HG03064 (cell line): ENCODE data around the gene NUDT4.
"Not testable (repeated sequence)": the region's sequence is repeated elsewhere in the genome, so short reads cannot be mapped to it uniquely, and the experiment has no call there.

Experiments used
- ATAC-seq: cut with Tn5 transposase; IDR thresholded peaks from one replicate; pipeline ENCODE4 v1.9.1; 2021; ENCODE audit warnings: low read depth; ENCODE audit not compliant: unreplicated experiment

NUDT4 gene

GRCh38 chr12:93425736-93426411 lies 48.1 kb downstream of the NUDT4 start:
- no peak for ATAC-seq

GRCh38 chr12:93426412-93426805 lies 48.7 kb downstream of the NUDT4 start:
- ATAC-seq = no peak

- no peak for ATAC-seq
Observed at GRCh38 chr12:93427779-93428564, 50.2 kb downstream of the NUDT4 start.

- ATAC-seq = no peak
Observed at GRCh38 chr12:93429448-93429847, 51.7 kb downstream of the NUDT4 start.

- no peak for ATAC-seq
Observed at GRCh38 chr12:93429852-93430251, 52.1 kb downstream of the NUDT4 start.

- no peak for ATAC-seq
Observed at GRCh38 chr12:93430280-93430679, 52.6 kb downstream of the NUDT4 start.

GRCh38 chr12:93432031-93432430 lies 54.3 kb downstream of the NUDT4 start:
- not testable (repeated sequence) for ATAC-seq

- no peak for ATAC-seq
Observed at GRCh38 chr12:93434256-93434865, 56.6 kb downstream of the NUDT4 start.

GRCh38 chr12:93438266-93439050 lies 60.7 kb downstream of the NUDT4 start:
- no peak for ATAC-seq

GRCh38 chr12:93440043-93440835 lies 62.5 kb downstream of the NUDT4 start:
- ATAC-seq = no peak

GRCh38 chr12:93441081-93441616 lies 63.4 kb downstream of the NUDT4 start:
- ATAC-seq = no peak

GRCh38 chr12:93441617-93442410 lies 64.1 kb downstream of the NUDT4 start, which contains the start of gene UBE2N:
TSS of gene UBE2N (minus strand) at chr12:93441947. CDS start at chr12:93441884, 63 bp downstream.
- peak; percentile 71 for ATAC-seq

- no peak for ATAC-seq
Observed at GRCh38 chr12:93442411-93443340, 65.0 kb downstream of the NUDT4 start.

GRCh38 chr12:93443576-93443975 lies 65.9 kb downstream of the NUDT4 start:
- ATAC-seq = no peak

- no peak for ATAC-seq
Observed at GRCh38 chr12:93447555-93448290, 70.0 kb downstream of the NUDT4 start.

GRCh38 chr12:93448796-93449195 lies 71.1 kb downstream of the NUDT4 start:
- no peak for ATAC-seq

- peak; percentile 93 for ATAC-seq
Observed at GRCh38 chr12:93449277-93449676, 71.6 kb downstream of the NUDT4 start.
